Effector CD8-positive, alpha-beta T cell (primary cell): ENCODE measurements around the gene EIF4E2.
"Not testable (repeated sequence)": the region's sequence is repeated elsewhere in the genome, so short reads cannot be mapped to it uniquely, and the experiment has no call there.

ENCODE experiments used
- DNase-seq: peaks from one replicate; lab custom pipeline; 2025; lab: John Stamatoyannopoulos, UW

The EIF4E2 gene

DNA sequence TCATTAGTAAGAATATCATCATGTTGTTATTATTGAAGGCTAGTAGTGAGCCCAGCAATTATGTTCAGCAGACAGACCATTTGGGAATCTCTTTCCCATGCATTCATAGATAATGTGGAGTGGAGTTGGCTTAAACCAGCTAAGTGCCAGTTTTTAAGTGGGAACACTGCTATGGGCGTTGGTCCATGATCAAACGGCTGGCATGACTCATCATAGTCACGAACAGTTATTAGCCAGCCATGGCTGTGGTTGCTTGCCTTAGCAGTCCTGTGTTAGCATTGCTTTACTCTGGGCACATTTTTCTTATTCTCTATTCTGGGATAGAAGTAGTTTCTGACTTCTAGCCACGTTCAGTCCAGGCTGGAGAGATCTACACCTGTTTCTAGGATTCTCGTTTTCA, 17.7 kb downstream of the EIF4E2 start:
- no peak for DNase-seq

DNA sequence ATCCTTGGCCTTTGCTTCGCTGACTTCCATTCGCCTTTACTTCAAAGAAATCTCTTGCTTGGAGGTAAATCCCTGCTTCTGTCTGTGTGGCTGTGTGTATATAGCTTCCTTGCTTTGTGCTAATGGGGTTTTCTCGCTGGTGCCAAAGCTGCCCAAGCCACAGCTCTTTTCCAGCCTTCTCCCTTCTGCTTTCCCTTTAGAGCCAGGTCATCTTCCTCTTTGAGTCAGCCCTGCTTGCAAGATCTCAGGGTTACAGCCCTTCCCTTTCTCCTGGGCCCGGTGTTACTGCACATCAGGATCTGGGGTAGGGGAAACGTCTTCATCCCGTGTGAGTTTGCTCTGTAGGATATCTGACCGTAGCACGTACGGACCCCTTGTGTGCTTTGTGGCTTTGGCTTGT, 19.1 kb downstream of the EIF4E2 start:
- no peak for DNase-seq

GRCh38 chr2:232570481-232570880, 20.0 kb downstream of the EIF4E2 start:
- not testable (repeated sequence) for DNase-seq

DNA sequence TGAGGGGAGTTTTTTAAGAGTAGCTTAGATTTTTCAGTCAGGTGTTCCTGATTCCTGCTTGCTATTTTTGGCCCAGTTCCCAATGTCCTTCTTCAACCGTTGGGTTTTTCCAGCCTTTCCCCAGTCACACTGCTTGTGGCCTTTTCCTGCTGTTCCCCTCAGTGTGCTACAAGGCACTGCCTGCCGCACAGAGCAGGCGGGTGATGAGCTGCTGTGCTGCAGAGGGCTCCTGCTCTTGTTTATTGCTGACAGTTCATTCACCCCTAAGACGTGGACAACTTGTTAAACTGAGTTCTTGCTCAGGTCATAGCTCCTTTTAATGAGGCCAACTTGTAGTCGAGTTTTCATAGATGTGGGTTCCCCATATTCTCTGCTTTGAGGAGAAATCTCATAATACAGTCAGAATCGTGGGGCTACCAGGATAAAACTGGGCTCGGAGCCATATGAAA, 20.6 kb downstream of the EIF4E2 start:
- no peak for DNase-seq

- DNase-seq = no peak
Measured at GRCh38 chr2:232573042-232573441, 22.6 kb downstream of the EIF4E2 start.

- DNase-seq = no peak
Measured at GRCh38 chr2:232573771-232574435, 23.4 kb downstream of the EIF4E2 start.

- no peak for DNase-seq
Measured at GRCh38 chr2:232574674-232575403, 24.4 kb downstream of the EIF4E2 start.

- no peak for DNase-seq
Measured at GRCh38 chr2:232575404-232575746, 24.9 kb downstream of the EIF4E2 start.

- DNase-seq = no peak
Measured at GRCh38 chr2:232576995-232577394, 26.5 kb downstream of the EIF4E2 start.

DNA sequence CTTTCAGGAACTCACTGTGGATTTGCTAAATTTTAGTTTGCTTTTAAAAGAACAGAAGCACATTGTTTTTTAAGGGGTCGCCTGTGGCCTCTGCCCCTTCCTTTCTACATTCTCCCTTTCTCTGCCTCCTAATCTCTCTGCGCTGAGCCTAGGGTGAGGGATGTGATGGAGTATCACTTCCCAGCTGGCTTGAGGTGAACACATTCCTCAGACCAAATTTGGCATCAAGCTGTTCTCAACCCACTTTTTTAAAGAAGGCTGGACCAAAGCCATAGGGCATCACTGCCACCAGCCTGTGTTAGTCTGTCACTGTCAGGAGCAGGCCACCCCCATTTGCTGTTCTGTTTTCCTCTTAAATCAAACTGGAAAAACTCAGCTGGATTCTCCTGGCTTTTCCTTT, 27.4 kb downstream of the EIF4E2 start:
- no peak for DNase-seq

- no peak for DNase-seq
Measured at GRCh38 chr2:232578626-232579025, 28.1 kb downstream of the EIF4E2 start.

GRCh38 chr2:232580648-232580981, 30.1 kb downstream of the EIF4E2 start:
- no peak for DNase-seq

DNA sequence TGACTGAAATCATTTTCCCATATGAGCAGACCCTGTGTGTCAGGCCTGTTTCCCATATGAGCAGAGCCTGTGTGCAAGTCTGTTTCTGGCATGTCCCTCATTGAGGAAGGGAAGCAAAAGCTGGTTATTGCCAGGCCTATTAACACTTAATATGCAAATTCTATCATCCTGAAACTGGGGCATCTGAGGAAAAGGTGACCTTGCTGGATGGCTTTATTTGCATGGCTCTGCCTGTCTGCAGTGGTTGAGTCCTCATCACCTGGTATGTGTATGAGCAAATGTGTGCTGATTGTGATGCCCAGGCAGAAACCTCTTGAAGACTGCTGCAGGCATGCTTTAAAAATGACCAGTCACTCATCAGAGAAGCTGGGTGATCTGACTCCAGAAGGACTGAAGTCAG, 31.2 kb downstream of the EIF4E2 start:
- DNase-seq = no peak

DNA sequence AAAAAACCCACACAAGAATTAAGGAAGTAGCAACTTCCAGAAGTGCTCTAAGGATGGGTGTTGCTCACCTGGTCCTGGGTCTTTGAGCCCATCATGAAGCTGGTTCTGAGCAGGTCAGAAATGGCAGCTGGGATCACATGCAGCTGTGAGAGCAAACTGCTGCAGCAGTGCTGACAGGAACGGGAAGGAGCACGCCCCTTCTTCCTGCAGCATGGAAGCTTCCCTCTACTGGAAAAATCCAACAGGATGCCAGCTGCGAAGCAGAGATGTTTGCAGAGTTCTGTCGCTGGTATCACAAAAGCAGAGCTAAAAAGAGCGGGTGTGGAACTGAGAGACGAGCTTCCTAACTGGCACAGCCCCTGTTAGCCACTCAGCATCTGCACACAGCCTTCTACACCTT, 33.7 kb downstream of the EIF4E2 start:
- no peak for DNase-seq

- DNase-seq = no peak
Measured at GRCh38 chr2:232586943-232587505, 36.5 kb downstream of the EIF4E2 start.

DNA sequence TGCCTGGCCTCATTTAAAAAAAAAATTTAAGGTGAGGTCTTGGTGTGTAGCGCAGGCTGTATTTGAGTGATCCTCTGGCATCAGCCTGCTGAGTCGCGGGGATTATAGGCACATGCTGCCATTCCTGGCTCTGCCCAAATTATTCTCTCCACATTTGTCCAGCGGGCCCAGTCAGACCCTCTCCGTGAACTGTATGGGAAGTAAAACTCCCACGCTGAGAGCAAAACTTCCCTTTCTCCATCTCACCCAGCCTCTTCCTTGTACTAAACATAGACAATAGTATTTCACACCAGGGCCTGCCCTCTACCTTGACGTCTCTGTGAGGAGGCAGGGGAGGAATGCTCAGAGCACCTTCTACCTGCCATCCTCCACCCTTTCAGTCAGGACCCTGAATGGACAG, 37.0 kb downstream of the EIF4E2 start:
- no peak for DNase-seq

DNA sequence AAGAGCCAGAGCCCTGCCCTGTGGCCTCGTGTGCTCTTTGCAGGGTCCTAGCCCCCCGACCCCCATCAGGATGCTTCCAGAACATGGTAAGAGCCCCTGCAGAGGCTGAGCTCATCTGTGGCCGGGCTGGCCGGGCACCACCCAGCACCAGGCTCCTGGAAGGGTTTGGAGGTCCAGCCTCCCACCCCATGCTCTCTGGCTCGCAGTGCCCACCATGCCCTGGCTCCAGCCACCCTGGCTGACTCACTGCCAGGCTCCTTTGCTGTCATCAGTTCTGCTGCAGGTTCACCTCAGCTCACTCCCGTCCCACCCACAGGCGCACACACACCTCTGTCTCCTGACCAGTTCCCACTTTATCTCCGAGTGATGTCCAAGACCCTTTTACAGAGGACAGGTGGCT, 37.5 kb downstream of the EIF4E2 start:
- no peak for DNase-seq

DNA sequence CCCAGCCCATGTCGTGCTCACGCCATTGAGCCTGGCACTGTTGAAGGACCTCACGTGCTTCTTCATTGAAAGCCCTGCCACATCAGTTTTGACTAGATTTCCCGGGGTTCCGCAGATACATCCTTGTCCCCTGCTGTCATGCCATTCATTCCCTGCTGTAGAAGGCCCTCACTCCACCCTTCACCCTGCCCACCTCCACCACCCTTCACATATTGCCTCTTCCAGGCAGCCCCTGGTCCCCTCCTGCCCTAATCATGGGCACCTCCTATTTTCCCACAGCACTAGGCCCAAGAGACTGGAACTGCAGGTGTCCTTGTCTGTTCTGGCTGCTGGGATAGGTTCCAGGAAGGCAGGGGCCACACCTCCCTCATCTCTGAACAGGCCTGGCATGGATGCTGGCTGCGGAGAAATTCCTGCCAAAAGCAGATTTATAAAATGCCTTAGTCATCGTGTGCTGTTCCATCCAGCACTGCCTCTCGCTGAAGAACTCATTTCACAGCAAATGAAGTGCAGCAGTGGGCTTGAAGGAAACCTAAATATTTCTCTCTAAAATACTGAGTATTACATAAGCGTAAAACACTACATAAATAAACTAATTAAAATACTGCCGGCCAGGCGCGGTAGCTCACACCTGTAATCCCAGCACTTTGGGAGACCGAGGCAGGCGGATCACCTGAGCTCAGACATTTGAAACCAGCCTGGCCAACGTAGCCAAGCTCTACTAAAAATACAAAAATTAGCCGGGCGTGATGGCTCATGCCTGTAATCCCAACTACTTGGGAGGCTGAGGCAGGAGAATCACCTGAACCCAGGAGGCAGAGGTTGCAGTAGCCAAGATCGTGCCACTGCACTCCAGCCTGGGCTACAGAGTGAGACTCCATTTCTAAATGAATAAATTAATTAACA, 38.4 kb downstream of the EIF4E2 start:
- DNase-seq = no peak

GRCh38 chr2:232592772-232593395, 42.4 kb downstream of the EIF4E2 start:
- no peak for DNase-seq

DNA sequence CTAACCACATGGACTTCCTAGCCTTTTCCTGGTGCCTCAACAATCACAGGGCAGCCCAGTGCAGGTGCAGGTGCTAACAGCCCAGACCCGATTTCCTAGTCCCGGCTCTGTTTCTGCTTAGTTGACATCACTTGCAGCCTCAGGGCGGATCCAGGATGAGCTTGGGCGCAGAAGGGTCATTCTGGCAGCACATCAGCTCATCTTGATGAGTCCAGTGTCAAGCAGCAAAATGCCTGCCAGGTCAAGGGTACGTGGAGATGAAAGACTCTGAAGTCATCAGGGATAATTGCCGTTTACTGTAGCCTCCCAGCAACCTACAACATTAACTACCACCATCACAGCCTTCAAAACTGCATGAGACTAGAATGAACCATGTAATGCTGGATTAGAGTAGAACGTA, 43.5 kb downstream of the EIF4E2 start:
- DNase-seq = no peak

DNA sequence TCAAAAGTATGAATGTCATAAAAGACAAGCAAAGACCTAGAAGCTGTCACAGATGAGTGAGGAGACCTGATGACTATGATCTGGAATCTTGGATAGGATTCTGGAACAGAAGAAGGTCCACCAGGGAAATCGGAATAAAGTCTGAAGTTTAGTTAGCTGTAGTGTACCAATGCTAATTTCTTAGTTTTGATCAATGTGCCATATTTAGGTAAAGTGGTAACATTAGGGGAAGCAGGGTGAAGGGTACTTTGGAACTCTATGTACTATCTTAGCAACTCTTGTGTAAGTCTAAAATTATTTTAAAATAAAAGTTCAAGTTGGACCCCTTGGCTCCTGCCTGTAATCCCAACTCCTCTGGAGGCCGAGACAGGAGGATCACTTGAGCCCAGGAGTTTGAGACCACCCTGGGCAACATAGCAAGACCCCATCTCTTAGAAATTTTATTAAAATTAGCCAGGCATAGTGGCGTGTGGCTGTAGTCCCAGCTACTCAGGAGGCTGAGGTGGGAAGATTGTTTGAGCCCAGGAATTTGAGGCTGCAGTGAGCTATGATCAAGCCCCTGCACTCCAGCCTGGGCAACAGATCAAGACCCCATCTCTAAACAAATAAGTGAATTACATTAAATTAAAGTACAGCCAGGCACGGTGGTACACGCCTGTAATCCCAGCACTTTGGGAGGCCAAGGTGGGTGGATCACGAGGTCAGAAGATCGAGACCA, 47.0 kb downstream of the EIF4E2 start:
- no peak for DNase-seq
